Endometrium (tissue), 2 donors: Measurements from ENCODE around the gene SNORC.

Source experiments
- FAIRE-seq: peaks from 2 replicates; lab custom pipeline; 2012; peaks lifted over from hg19 to GRCh38; lab: Jason Lieb, UNC
- donor health status: control.
- donor health status: control.

The SNORC gene

DNA sequence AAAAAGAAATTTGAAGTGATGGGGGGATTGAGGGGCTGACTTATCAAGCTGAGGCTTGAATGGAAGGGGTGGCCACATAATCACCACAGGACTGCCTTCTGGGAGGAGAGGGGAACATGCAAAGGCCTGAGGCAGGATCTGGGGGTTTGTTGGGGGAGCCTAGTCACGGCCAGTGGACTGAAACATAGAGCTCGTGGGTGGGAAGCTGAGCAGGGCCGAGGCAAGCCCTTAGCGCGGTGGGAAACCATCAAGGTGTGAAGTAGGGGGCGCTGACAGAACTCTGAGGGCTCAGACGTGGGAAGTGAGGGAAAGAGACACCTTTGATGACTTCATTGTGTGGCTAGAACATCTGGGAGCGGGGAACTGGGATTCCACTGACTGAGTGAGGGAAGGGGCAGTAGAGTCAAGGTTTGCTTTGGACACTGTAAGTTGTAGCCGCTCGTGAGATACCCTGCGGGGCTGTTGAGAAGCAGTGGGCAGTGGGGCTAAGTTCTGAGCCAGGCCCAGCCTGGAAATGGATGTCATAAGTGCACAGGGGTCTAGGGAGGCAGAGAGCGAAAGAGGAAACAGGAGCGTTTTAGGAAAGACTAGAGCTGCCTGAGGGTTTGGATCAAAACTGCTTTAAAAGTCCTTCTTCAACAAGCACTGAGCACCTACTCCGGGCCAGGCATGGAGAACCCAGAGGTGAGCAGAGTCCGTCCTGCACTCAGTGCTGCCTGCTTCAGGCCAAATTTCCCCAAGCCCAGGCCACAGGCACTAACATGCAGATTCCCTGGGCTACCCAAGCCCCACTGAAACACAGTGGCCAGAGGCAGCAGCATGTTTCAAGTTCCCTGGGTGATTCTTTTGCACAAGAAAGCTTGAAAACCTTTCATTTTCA is 686 bp upstream of the SNORC start:
- no peak for FAIRE-seq

DNA sequence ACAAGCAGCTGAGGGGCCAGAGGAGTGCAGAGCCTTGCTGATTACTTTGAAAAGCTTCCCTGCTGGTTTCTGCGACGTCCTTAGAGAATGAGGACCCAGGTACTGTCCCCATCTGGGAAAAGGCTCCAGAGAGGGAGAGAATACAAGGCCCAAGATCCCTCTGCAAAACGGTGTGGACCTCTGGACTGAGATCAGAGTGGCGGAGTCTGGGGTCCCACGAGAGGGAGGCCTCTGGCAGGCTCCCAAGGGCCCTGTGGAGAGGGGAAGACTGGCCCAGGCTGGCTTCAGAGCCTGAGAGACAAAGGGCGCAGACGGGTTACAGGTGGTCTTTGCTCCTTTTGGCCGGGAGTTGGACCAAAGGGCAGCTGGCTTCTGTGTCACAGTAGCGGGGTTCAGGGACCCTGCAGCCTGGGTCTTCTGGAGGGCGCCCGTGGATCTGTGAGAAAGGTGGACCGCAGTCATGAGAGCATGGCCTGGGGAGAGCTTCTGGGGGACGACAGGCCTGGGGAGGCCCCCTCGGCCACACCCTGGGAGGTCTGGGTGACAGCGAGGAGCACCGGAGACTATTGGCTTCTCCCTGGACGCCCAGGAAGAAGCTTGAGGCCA is 805 bp downstream of the SNORC start:
- no peak for FAIRE-seq

DNA sequence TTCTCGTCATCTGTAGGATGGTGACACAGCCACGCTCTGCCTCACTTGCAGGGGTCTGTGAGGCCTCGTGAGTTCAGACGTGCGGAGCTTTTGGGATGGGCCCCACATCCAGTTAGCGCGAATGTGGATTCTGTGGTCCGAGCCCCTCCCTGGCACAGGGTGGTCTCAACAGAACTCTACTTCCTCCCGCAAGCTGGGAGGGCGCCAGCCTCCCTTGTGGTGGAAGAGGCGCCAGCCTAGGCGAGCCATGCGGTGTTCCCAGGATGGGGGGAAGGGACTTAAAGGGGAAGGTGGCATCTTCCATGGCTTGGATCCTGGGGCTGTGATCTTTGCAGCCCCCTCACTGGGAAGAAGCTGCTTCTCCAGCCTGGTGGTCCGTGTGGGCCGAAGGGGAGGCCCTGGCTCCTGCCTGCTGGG is 1.4 kb downstream of the SNORC start:
- FAIRE-seq = no peak

DNA sequence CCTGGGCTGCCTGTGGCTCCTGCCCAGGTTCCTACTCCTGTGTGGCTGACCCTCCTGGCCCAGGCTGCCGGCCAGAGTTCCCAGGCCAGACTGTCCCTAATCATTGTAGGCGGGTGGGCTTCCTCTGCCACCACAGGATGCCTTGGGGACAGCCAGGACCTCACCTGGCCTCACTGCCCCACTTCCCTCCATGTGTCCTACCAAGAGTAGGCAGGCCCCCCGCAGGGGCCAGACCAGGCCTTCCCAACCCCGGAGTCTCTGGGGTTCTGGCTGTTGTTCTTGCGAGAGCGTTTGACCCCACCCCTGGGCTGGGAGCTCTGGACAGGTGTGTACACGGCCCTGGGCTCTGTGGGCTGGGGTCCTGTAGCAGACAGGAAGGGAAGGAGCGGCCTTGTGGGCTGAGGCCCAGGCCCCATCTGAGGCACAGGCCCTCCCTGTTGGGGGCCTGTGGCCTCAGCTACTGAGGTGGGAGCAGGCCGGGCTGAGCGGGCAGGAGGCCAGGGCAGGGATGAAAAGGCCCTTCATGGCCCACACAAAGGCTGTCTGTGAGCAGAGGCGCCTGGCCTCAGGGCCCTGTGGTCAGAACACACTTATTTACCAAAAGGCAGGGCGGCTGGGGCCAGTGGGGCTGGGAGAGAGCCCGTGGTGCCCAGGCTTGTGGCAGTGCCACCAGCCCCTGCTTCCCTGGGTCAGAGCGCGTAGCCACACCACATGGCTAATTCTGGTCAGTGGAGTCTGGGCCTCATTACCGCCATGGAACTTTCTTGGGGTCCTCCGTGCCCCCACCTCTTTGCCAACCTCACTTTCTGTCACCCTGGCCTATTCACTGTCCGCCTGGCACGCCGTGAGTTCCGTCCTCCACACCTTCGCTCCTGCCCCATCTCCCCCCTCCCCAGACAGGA is 2.0 kb downstream of the SNORC start:
- FAIRE-seq = no peak

DNA sequence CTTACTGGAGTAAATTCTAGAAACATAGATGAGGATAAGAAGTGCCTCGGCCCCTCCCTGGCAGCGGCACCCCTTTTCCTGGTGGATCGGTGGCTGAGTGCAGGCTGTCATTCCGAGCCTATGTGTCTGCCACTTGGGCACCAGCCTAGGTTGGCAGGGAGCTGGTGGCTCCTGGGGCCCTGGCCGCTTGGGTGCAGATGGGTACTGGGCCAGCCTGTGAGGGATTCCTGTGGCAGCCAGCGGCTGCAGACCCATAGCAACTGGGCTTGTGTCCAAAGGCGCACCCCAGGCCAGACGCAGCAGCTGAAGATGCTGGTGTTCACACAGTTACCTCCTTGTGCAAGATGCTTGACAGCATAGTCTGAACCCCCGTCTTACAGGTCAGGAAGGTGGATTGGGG is 2.8 kb downstream of the SNORC start:
- no peak for FAIRE-seq

- no peak for FAIRE-seq
Measured at GRCh38 chr2:232873292-232873908, 3.3 kb downstream of the SNORC start.

DNA sequence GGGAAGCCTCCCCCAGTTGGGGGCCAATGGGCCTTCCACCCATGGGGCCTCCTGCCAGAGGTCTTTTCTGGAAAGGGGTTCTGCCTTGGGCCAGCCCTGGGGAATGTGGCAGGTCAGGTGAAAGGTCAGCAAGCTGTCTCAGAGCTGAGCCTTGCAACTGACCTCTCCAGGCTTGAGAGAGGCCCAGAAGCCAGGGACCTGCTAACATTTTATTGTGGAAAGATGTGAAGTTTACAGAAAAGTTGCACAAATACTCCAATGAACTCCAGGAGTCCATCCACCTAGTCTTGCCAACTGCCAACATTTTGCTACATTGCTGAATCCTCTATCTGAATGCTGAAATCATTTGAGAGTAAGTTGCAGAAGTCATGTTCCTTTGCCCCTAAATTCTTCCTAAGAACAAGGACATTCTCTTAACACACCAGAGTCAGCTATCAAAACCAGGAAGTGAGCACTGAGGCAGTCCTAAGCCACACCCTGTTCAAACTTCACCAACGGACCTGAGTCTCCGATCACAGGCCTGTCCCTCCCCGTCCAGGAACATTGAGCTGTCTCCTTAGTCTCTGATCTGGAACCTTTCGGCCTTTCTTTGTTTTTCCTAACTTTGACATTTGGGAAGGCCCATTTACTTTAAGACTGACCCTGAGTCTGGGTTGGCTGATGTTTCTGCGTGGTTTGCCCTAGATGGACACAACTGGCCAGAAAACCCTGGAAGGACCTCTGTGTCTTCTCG is 4.0 kb downstream of the SNORC start:
- FAIRE-seq = no peak

GRCh38 chr2:232874677-232875223 is 4.7 kb downstream of the SNORC start:
- no peak for FAIRE-seq

GRCh38 chr2:232875256-232876121 is 5.4 kb downstream of the SNORC start:
- FAIRE-seq = no peak

- FAIRE-seq = no peak
Measured at GRCh38 chr2:232876161-232876977, 6.3 kb downstream of the SNORC start.

- FAIRE-seq = no peak
Measured at GRCh38 chr2:232876978-232877441, 6.9 kb downstream of the SNORC start.

DNA sequence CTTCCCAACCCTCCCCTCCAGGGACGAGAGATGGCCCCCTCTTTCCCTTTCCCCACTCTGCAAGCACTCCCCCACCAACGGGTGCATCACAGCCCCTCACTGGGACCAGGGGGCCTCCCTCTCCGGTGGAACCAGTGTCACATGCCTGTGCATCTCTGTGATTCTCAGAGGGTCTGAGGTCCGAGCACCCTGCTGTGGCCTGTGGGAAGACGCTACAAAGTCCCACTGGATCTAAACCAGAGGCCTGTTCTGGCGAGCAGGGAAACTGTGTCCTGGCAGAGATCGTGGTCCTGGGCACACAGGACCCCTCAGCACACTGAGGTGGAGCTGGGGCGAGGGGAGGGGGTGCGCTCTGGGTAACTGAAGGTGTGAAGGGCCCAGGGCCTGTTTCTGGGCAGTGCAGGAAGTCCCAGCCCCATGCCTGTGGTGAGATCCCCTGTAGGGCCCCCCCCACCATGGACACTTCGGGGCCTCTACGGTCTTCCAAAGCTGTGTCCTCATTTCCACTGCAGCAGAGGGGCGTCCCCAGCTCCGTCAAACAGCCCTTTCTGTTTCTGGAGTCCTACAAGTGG is 8.0 kb downstream of the SNORC start:
- FAIRE-seq = no peak

DNA sequence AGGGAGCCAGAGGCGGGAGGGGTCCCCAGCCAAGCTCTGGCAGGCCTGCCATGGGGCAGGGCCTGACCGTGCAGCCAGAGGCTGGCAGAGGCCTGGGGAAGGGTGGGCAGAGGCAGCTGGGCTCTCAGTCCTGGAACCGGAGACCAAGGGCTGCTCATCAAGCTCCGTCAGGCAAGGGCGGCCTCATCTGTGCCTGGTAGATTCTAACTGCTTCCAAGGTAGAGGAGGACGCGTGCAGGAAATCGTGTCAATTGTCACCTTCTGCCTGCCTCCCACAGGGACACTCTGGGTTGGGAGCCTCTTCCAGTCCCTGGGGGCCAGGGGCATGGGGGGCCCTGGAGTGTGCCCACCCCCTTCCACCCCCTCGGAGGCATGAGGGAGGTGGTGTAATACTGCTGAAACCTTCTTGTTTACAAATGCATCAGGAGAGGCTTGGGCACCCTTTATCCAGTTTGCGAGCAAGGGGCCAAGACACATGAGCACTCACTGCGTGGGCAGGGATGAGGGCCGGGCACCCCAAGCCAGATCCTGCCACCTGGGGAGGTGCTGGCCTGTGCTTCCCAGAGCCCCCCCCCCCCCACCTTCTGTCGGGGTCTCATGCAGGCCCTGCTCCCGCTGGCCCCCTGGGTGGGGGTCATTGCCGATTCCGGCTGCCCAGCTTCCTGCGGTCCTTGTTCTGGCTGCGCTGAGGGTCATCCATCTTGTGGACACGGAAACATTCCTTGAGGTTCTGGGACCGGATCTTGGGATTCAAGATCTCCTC is 9.0 kb downstream of the SNORC start:
- FAIRE-seq = no peak

DNA sequence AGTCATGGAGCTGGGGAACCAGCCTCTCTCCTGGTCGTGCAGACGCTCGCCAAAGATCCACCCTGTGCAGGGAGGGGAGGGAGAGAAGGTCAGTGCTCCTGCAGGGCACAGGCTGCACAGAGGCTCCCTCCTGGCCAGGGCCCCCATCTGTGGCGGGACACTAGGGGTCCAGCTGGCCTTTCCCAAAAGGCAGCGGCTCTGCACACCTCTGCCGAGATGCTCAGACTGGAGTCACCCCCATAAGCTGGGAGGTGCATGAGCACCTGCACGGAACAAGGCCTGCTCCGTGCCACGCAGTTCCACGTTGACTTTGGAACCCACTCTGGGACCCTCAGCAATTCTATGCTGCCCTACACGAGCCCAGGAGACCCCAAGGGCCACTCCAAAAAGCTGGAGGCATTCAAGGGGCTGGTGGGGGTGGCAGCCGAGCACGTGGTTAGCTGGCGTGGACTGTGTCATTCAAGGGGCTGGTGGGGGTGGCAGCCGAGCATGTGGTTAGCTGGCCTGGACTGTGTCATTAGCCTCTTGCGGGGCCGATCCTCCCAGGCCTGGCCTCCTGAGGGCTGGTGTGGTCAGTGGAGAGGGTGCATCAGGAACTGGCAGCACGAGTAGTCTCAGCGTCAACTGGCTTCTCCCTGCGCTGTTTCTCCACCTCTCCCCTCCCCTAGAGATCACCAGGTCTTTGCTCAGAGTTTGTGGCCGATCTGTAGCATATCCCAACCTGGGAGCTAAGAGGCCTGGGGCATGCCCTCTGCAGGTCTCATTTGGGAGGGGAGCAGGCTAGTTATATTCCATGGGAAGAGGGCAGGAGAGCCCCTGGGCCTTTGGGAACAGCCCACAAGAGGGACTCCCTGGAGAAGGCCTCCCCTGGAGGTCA is 9.8 kb downstream of the SNORC start:
- no peak for FAIRE-seq

GRCh38 chr2:232880764-232881351 is 10.8 kb downstream of the SNORC start:
- FAIRE-seq = no peak

DNA sequence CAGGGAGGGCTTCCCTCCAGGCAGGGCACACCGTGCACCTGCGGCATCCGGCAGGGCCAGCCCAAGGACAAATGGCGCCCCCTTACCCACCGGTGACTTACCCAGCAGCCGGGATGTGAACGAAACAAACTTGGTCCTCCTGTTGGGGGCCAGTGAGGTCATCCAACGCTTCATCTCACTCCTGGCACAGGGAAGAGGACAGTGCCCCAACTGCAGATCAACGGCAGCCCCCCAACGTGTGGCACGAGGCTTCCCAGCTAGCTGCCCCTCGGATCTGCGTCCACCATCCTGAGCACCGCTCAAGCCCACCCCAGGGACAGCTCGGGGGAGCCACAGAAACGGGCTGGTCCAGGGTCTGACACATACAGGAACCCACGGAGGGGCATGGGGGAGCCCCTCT is 12.0 kb downstream of the SNORC start:
- FAIRE-seq = no peak
